GM18907 (cell line): ENCODE measurements around the gene KHDC3L.

Experiments used
- ATAC-seq: cut with Tn5 transposase; IDR thresholded peaks from one replicate; pipeline ENCODE4 v1.9.1; 2021; ENCODE audit warnings: mild to moderate bottlenecking, moderate library complexity; ENCODE audit not compliant: unreplicated experiment

Gene KHDC3L

GRCh38 chr6:73362358-73362757 lies at the start of gene KHDC3L:
Gene KHDC3L (plus strand): TSS chr6:73362658. CDS start chr6:73362730, 72 bp downstream.
- ATAC-seq = no peak

- no peak for ATAC-seq
Observed at GRCh38 chr6:73314577-73315492, 47.6 kb upstream of the KHDC3L start.

- no peak for ATAC-seq
Observed at GRCh38 chr6:73323323-73323722, 39.1 kb upstream of the KHDC3L start.

GRCh38 chr6:73325656-73326055 lies 36.8 kb upstream of the KHDC3L start:
- ATAC-seq = no peak

GRCh38 chr6:73328790-73329189 lies 33.7 kb upstream of the KHDC3L start:
- no peak for ATAC-seq

- no peak for ATAC-seq
Observed at GRCh38 chr6:73329201-73329600, 33.3 kb upstream of the KHDC3L start.

- no peak for ATAC-seq
Observed at GRCh38 chr6:73339340-73339739, 23.1 kb upstream of the KHDC3L start.

GRCh38 chr6:73340048-73340447 lies 22.4 kb upstream of the KHDC3L start:
- ATAC-seq = no peak

GRCh38 chr6:73341335-73341734 lies 21.1 kb upstream of the KHDC3L start:
- ATAC-seq = no peak

GRCh38 chr6:73342174-73342573 lies 20.3 kb upstream of the KHDC3L start:
- no peak for ATAC-seq

- ATAC-seq = no peak
Observed at GRCh38 chr6:73343164-73343563, 19.3 kb upstream of the KHDC3L start.

GRCh38 chr6:73348550-73349204 lies 13.8 kb upstream of the KHDC3L start:
- no peak for ATAC-seq

GRCh38 chr6:73349311-73349710 lies 13.1 kb upstream of the KHDC3L start:
- ATAC-seq = no peak

- ATAC-seq = no peak
Observed at GRCh38 chr6:73353636-73354593, 8.5 kb upstream of the KHDC3L start, which contains the start of gene DPPA5. Gene DPPA5 (minus strand): TSS chr6:73354276. CDS start chr6:73354225, 51 bp downstream.

GRCh38 chr6:73362869-73363536 lies 545 bp downstream of the KHDC3L start:
- no peak for ATAC-seq

GRCh38 chr6:73363537-73363875 lies 1.0 kb downstream of the KHDC3L start:
- ATAC-seq = no peak

- ATAC-seq = no peak
Observed at GRCh38 chr6:73364121-73364520, 1.7 kb downstream of the KHDC3L start.

GRCh38 chr6:73364549-73364948 lies 2.1 kb downstream of the KHDC3L start:
- ATAC-seq = no peak

GRCh38 chr6:73367761-73368355 lies 5.4 kb downstream of the KHDC3L start:
- ATAC-seq = no peak

- no peak for ATAC-seq
Observed at GRCh38 chr6:73368675-73369074, 6.2 kb downstream of the KHDC3L start.
